SK-N-SH (cell line): Measurements from ENCODE around the gene HDAC6. TPM values are rescaled to one million over a fixed set of nuclear protein-coding genes. Genes with fewer than 3 reads are reported as not detected.

Source experiments
- CTCF ChIA-PET: fragments of 300-600, 350-600 bp; formaldehyde crosslinking; extraction: SDS; loops from one replicate; lab custom pipeline; 2021; lab: Yijun Ruan, JAX
- POLR2A ChIA-PET: fragments of 350-600 bp; sonication (Branson Sonifier 250); formaldehyde crosslinking; extraction: SDS; loops from one replicate; lab custom pipeline; 2020; ENCODE audit warnings: antibody characterized with exemption, inconsistent platforms; lab: Yijun Ruan, JAX
- DNase-seq: peaks from one replicate; pipeline ENCODE4 v3.0.0; 2012
- H2AFZ ChIP-seq: fragments of 200-600 bp; sonication (generic); 2 replicates; pipeline ENCODE4 v1.8.1; 2016; ENCODE audit warnings: antibody characterized with exemption, mild to moderate bottlenecking, low read depth
- H3F3A ChIP-seq: fragments of 200-600 bp; sonication (generic); replicated peaks from 2 replicates; pipeline ENCODE3; 2016; ENCODE audit warnings: antibody characterized with exemption, mild to moderate bottlenecking; ENCODE audit not compliant: insufficient read depth
- H3K27ac ChIP-seq, 2 experiments: fragments of 200-500 bp in 1 of 2; fragments of 200-600 bp in 1 of 2; sonication (Bioruptor generic) in 1 of 2; sonication (generic), shearing (Covaris generic) in 1 of 2; 2 replicates each; pipeline versions ENCODE4 v1.5.1 to v1.6.1; 2014 to 2016; ENCODE audit warnings: low read depth in 2 of 2, inconsistent platforms in 1 of 2, low read length in 1 of 2, mild to moderate bottlenecking in 1 of 2, mixed read lengths in 1 of 2
- H3K27me3 ChIP-seq: fragments of 200-600 bp; sonication (generic), shearing (Covaris generic); 2 replicates; pipeline ENCODE4 v1.6.1; 2016; ENCODE audit warnings: mixed run types; ENCODE audit not compliant: insufficient read depth
- H3K36me3 ChIP-seq, 2 experiments: fragments of 200-500 bp in 1 of 2; fragments of 200-600 bp in 1 of 2; sonication (Bioruptor generic) in 1 of 2; sonication (generic) in 1 of 2; replicated peaks in 1 of 2; 2 replicates each; pipeline versions ENCODE3 to v1.5.1; 2014 to 2016; ENCODE audit warnings: low read length in 1 of 2, mild to moderate bottlenecking in 1 of 2; ENCODE audit not compliant: insufficient read depth in 2 of 2, control insufficient read depth in 1 of 2
- H3K4me1 ChIP-seq, 2 experiments: fragments of 200-500 bp in 1 of 2; fragments of 200-600 bp in 1 of 2; sonication (Bioruptor generic) in 1 of 2; sonication (generic), shearing (Covaris generic) in 1 of 2; 2 replicates each; pipeline versions ENCODE4 v1.5.1 to v1.6.1; 2014 to 2016; ENCODE audit warnings: low read depth in 1 of 2, low read length in 1 of 2, mixed run types in 1 of 2; ENCODE audit not compliant: insufficient read depth in 2 of 2, control insufficient read depth in 1 of 2
- H3K4me2 ChIP-seq: fragments of 200-600 bp; sonication (generic), shearing (Covaris generic); 2 replicates; pipeline ENCODE4 v1.6.1; 2017; ENCODE audit warnings: mixed run types
- H3K4me3 ChIP-seq, 2 experiments: fragments of 200-500 bp in 1 of 2; fragments of 200-600 bp in 1 of 2; sonication (Bioruptor generic) in 1 of 2; sonication (generic), shearing (Covaris generic) in 1 of 2; 2 replicates each; pipeline versions ENCODE4 v1.5.1 to v1.8.1; 2014 to 2016; ENCODE audit warnings: low read depth in 2 of 2, inconsistent platforms in 1 of 2, low read length in 1 of 2, mild to moderate bottlenecking in 1 of 2, mixed read lengths in 1 of 2, moderate library complexity in 1 of 2
- H3K79me2 ChIP-seq: fragments of 200-600 bp; sonication (generic); 2 replicates; pipeline ENCODE4 v1.8.1; 2017; ENCODE audit warnings: mild to moderate bottlenecking; ENCODE audit not compliant: insufficient read depth
- H3K9ac ChIP-seq: fragments of 200-600 bp; sonication (generic); 2 replicates; pipeline ENCODE4 v1.6.1; 2017; ENCODE audit warnings: mixed run types
- H3K9me2 ChIP-seq: fragments of 200-600 bp; sonication (generic); 2 replicates; pipeline ENCODE4 v1.6.1; 2017; ENCODE audit warnings: mixed run types
- H3K9me3 ChIP-seq: fragments of 200-600 bp; sonication (generic); 2 replicates; pipeline ENCODE4 v1.6.1; 2017; ENCODE audit warnings: mixed run types, mild to moderate bottlenecking, moderate library complexity
- H4K20me1 ChIP-seq: fragments of 200-600 bp; sonication (generic); 2 replicates; pipeline ENCODE4 v1.6.1; 2017; ENCODE audit warnings: mild to moderate bottlenecking, mixed run types; ENCODE audit not compliant: insufficient read depth
- CHD2 ChIP-seq: fragments of 150-350 bp; IDR thresholded peaks from 2 replicates; pipeline ENCODE4 v1.6.1; 2018; ENCODE audit warnings: low read length; ENCODE audit not compliant: partially characterized antibody
- ELF1 ChIP-seq: IDR thresholded peaks from 2 replicates; pipeline ENCODE4 v1.4.0; 2012
- FOSL2 ChIP-seq: IDR thresholded peaks from 2 replicates; pipeline ENCODE4 v1.4.0; 2012; ENCODE audit warnings: low read depth, mild to moderate bottlenecking, moderate library complexity, borderline replicate concordance
- FOXM1 ChIP-seq: IDR thresholded peaks from 2 replicates; pipeline ENCODE4 v1.4.0; 2012; ENCODE audit warnings: low read depth, mild to moderate bottlenecking
- GATA2 ChIP-seq: sonication (generic); formaldehyde crosslinking; IDR thresholded peaks from 2 replicates; pipeline ENCODE4 v1.5.0; 2020; ENCODE audit warnings: mild to moderate bottlenecking, missing genetic modification reagents
- IRF3 ChIP-seq: fragments of 150-350 bp; IDR thresholded peaks from 2 replicates; pipeline ENCODE4 v1.6.1; 2016; ENCODE audit warnings: mild to moderate bottlenecking, low read depth, low read length
- MAX ChIP-seq: IDR thresholded peaks from 2 replicates; pipeline ENCODE4 v1.4.0; 2012; ENCODE audit warnings: low read depth
- MEF2A ChIP-seq: IDR thresholded peaks from 2 replicates; pipeline ENCODE4 v1.4.0; 2012; ENCODE audit warnings: low read depth, borderline replicate concordance
- MXI1 ChIP-seq: IDR thresholded peaks from 2 replicates; pipeline ENCODE4 v1.6.1; 2012; ENCODE audit warnings: mild to moderate bottlenecking, low read depth, low read length, improper control_type of control experiment
- NFIC ChIP-seq: IDR thresholded peaks from 2 replicates; pipeline ENCODE4 v1.4.0; 2012; ENCODE audit warnings: borderline replicate concordance
- POLR2AphosphoS5 ChIP-seq: IDR thresholded peaks from 2 replicates; pipeline ENCODE4 v1.6.1; 2012; ENCODE audit warnings: low read depth, low read length
- RAD21 ChIP-seq: IDR thresholded peaks from 2 replicates; pipeline ENCODE4 v1.6.1; 2012; ENCODE audit warnings: mild to moderate bottlenecking, low read length
- RCOR1 ChIP-seq: fragments of 150-350 bp; IDR thresholded peaks from 2 replicates; pipeline ENCODE4 v1.6.1; 2017; ENCODE audit warnings: antibody characterized with exemption, low read length
- RXRA ChIP-seq: IDR thresholded peaks from 2 replicates; pipeline ENCODE4 v1.4.0; 2012; ENCODE audit warnings: low read depth, mild to moderate bottlenecking, borderline replicate concordance
- TAF1 ChIP-seq: IDR thresholded peaks from 2 replicates; pipeline ENCODE4 v1.6.1; 2012; ENCODE audit warnings: low read depth, mild to moderate bottlenecking, low read length, moderate library complexity, borderline replicate concordance
- USF1 ChIP-seq: IDR thresholded peaks from 2 replicates; pipeline ENCODE4 v1.4.0; 2012; ENCODE audit warnings: low read depth, borderline replicate concordance
- ZBTB33 ChIP-seq: IDR thresholded peaks from 2 replicates; pipeline ENCODE4 v1.4.0; 2012; ENCODE audit warnings: low read depth, borderline replicate concordance
- WGBS: methylation state at CpG from one replicate; pipeline ENCODE4 v1.1.6; 2017; ENCODE audit warnings: low lambda C conversion rate; 5-methylcytosine and 5-hydroxymethylcytosine counted together
- polyA plus RNA-seq, 3 experiments: library from polyadenylated mRNA; depleted of rRNA; stranded (reverse); fragments of >200 nt; gene quantifications; 2 replicates each; pipeline ENCODE4 v1.2.3, GENCODE V29; 2012

The HDAC6 gene
- polyA plus RNA-seq, 1 of the 3 experiments (the other 2 are of a cell fraction): 34.0 TPM

- Histone ChIP-seq H2AFZ (no peak overlapping the region), H3K79me2 (no peaks in the 10 kb centered on the region), H3K9me3 (no peaks in the 10 kb centered on the region), H3K27me3 (peaks cover 8% of the 10 kb centered on the region; the same call in 1 of the 2 replicates), H3F3A (no peaks in the 10 kb centered on the region), H3K9me2 (no peaks in the 10 kb centered on the region), H3K9ac (no peak overlapping the region), H3K4me1 (no peaks in the 10 kb centered on the region), H3K27ac (no peak overlapping the region), H4K20me1 (no peaks in the 10 kb centered on the region), H3K36me3 (no peaks in the 10 kb centered on the region), H3K4me2 (no peak overlapping the region), H3K4me3 (no peak overlapping the region)
- TF ChIP-seq NFIC (no peak), USF1 (no peak), FOSL2 (no peak), CHD2 (no peak), RXRA (no peak), ELF1 (no peak), MXI1 (no peak), FOXM1 (no peak), MAX (no peak), ZBTB33 (no peak), RAD21 (no peak), POLR2AphosphoS5 (no peak), MEF2A (no peak), TAF1 (no peak), IRF3 (no peak), GATA2 (no peak), RCOR1 (no peak)
- CTCF ChIA-PET: no interaction called here
- POLR2A ChIA-PET: no interaction called here
- WGBS: 28% methylated on average over 2 of the region's 2 CpGs
- DNase-seq: no peak
These were observed 19.7 kb upstream of the HDAC6 start for GRCh38 chrX:48782216-48782615.
